NCI-H1930 (cell line): Measurements from ENCODE around the gene PTPRN2.

Source experiments
- DNase-seq, 2 experiments: peaks; one replicate each; lab custom pipeline; 2025; lab: John Stamatoyannopoulos, UW

Gene PTPRN2

GRCh38 chr7:157693521-157694375 lies 893.9 kb downstream of the PTPRN2 start:
- no peak for DNase-seq

- no peak for DNase-seq
These were observed 894.5 kb downstream of the PTPRN2 start for GRCh38 chr7:157693071-157693520.

DNA sequence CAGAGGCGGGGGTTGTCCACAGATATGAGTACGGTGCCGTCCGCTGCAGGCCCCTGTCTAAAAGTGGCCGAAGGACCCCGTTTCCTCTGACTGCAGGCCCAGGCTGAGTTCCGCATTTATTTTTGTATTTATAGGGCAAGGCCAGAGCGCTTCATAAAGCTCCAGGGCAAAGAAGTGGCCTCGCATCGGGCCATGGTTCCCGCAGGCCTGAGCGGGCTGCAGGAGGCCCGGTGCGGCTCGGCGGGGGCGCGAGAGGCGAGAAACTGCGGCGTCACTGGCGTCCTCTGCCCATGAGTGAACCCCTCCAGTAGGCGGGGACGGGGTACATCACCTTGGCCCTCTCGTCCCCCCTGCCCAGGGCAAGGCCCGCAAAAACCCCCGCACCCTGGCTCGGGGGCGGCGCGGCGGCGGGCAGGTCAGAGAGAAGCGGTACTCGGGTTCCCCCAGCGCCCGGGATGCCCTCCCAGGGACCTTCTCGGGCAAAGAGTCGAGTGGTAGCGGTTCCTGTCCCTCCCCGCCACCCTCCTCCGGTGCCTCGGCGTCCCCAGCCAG lies 895.1 kb downstream of the PTPRN2 start:
- DNase-seq = no peak

DNA sequence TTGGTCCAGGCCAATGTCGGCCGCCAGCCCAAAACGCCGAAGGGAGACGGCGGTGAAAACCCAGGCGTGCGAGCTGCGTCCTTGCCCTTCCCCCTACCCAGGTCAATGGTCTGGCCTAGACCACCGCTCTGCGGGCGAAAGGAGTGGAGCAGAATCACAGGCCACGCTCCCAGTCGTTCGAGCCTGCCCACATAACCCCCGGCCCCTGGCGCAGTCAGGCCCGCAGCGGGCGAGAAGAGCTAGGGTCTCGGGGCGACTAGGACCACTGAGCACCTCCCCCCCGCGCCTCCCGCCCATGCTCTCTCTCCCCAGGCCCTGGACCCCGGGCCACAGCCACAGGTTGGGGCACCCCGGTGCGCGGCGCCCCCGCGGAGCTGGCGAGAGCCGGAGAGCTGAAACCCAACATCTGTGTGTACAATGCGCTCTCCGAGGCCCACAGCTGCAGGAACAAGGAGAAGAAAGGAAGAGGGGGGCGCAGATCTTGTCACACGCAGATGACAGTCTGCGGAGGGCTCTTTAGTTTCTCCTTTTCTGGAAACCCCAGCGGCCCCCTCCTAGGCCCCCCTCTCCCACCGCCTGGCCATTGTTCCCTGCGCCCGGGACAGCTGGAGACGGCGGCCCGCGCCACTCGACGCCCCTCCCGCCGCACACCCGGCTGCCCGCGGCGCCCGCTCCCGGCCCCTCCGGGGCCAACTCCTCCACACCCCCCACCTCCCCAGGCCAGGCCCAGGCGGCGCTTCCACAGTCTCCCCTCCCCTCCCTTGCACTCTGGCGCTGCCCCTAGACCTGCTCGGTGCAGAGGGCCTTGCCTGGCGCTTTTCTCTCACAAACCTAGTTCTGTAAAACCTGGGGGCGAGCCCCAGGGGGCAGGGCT lies 895.8 kb downstream of the PTPRN2 start:
- no peak for DNase-seq

GRCh38 chr7:157690833-157691585 lies 896.6 kb downstream of the PTPRN2 start:
- DNase-seq = peak; percentile 47 to 58

- DNase-seq = peak in 1 of 2 experiments; percentile 49
These were observed 897.4 kb downstream of the PTPRN2 start for GRCh38 chr7:157690058-157690832.

GRCh38 chr7:157689269-157690057 lies 898.2 kb downstream of the PTPRN2 start:
- no peak for DNase-seq

DNA sequence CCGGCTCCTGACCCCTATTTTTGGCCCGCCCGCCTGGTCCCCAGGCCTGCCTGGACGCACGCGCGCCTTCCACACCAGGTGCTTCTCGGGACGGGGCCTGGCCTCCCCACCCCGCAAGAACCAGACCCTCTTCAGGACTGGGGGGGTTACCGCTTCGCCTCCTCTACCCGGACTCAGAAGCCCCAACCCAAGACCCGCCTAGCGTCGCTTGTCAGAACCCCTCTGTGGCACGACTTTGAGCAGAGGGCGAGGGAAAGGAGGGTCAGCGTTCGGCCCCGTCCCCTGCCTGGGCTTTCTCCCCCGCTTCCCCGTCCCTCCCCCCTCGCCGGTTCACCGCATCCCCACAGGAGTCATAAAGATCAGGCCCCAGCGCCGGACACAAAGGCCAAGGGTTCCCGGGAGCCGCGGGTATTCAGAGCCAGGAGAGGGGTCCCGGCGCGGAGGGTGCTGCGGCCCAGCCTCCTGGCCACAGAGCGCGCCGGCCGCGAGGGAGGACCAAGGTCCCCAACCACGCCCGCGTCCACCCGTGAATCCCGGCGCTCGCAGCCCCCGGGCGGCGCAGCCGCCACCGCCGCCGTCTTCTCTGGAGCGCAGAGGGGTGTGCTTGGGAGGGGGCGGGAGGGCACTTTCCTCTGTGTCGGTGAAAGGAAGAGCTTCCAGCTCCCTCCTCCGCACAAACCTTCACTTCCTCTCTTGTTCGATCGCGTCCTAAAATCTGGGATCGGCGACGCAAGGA lies 898.9 kb downstream of the PTPRN2 start:
- no peak for DNase-seq

DNA sequence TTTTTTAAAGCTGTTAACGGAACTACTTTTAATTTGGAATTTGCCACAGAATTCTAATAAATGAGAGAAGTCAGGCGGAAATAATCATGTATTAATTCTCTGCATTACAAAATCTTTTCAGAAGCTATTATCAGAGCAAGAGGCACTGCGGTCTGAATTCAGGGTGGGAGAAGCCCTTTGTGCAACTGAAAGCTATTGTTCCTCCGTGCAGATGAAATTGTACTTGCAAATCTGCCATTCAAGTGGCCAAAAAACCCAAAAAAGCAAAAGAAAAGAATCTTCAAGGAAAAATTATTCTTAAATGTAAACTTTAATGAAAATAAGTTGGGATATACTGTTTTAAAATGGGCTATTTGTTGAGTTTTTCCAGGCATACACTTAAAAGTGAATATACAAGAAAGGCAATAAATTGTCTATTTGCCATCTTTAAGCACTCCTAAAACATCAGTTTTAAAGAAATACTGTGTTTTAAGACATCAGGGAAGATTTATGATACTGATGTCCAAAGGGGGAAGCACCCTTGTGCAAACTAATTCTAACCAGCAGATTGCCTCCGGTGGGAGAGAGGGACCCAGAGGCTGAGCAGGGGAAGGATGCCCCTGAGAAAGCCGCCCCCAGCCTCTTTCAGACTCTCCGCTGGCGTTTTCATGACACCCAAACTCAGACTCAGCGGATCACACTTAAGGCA lies 899.6 kb downstream of the PTPRN2 start:
- no peak for DNase-seq

DNA sequence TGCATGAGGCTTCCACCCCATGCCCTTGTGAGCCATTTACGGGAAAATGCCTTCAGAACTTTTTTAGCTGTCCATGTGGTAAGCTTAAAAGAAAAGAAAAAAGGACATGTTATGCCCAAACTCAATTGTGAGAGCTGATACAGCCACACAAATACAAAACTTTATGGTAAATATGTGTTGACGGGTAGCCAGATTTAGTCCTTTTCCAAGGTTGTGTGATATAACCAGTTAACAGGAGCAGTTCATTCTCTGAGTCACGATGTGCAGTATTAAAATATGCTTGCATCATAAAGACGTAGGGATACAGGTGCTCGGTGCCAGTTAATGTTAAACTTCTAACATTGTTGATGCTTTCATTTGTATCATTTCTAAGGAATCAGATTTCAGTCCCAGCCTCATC lies 900.5 kb downstream of the PTPRN2 start:
- no peak for DNase-seq

GRCh38 chr7:157686285-157686894 lies 901.2 kb downstream of the PTPRN2 start:
- no peak for DNase-seq

GRCh38 chr7:157685430-157686284 lies 902.0 kb downstream of the PTPRN2 start:
- DNase-seq = no peak

DNA sequence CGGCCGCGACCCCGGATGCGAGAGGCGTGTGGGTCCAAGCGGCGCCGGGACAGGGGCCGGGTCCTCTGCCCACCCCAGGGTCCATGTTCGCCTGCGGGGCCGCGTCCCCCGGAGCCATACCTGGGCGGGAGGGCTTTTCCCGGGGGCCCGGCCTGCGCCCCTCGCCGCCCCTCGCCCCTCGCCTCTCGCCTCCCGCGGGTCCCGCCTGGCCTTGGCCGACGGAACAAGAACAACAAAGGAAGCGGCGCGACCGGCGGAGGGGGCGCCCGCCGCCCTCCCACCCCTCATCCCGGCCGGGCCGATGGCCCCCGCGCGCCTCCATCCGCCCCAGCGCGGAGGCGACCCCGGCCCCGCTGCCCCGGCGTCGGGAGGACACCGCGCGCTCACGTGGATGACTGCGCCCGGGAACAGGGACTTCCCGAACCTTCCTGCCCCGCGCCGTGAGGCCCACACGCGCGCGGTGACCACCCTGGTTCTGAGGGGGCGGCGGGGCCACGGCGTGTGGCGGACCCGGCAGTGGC lies 902.7 kb downstream of the PTPRN2 start:
- no peak for DNase-seq

DNA sequence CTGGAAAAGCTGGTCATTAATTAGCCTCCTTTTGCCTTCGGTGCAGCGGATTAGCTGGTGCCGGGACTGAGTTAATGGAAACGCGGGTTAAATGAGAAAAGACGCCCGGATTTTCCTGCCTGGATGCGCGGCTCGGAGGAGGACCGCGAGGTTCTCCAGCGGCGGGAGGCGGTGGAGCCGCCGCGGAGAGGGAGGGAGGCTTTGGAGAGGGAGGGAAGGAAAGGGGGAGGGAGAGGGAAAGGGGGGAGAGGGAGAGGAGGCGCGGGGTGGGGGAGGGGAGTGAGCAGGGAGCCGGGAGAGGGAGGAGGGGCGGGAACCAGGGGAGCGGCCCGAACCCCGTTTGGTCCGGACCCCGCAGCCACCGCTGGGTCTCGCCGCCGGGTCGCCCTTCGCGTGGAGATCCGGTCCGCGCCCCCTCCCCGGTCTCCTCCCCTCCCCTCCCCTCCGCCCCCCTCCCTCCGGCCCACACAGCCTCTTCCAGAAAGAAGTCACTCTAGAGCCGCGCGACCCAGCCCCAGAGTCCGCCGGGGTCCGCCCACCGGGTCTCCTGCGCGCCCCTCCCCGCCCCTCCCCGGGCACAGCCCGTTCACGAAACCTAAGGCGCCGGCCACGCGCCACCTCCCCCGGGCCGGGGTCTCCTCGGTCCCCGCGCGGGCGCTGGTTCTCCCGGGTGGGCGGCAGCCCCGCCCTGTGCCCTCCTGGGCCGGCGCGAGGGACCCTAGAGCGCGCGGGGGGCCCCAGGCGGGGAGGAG lies 903.3 kb downstream of the PTPRN2 start:
- DNase-seq = no peak

DNA sequence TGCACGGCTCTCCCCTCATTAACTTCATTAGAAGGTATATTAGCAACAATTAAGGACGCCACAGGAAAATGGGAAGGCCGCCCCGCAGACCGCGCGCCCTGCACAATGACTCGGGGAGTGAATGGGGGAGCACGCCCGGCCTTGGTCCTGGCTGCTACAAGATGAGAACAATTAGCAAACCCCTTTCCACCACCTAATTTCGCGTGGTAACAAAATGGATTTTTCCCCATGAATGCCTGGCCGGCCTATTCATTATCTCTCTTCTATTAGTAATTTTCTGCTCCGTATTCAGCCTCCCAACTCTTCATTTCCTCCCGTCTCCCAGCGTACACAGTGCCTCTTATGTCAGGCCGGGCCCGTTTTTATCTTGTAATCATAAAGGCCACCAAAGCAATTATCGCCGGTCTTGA lies 903.9 kb downstream of the PTPRN2 start:
- DNase-seq = no peak

- DNase-seq = no peak
These were observed 904.5 kb downstream of the PTPRN2 start for GRCh38 chr7:157682946-157683746.
